Stimulated activated memory B cell treated with anti-CD40 and anti-IgM and Interleukin-4, amounts not matched to agents 10 μg/mL and 1 μg/mL and 100 μg/mL, for 72 hours (primary cell): ENCODE data around the gene CDC27.
"Not testable (repeated sequence)": the region's sequence is repeated elsewhere in the genome, so short reads cannot be mapped to it uniquely, and the experiment has no call there.

Experiments
- ATAC-seq: fragments of 150-1000 bp; cut with Tn5 transposase; 2 replicates; pipeline ENCODE4 v1.10.0; 2021
- H3K27ac Mint-ChIP-seq: one replicate; pipeline ENCODE4 v1.8.0; 2022; ENCODE audit warnings: mild to moderate bottlenecking, mixed read lengths
- H3K27me3 Mint-ChIP-seq: one replicate; pipeline ENCODE4 v1.8.0; 2022; ENCODE audit warnings: mixed read lengths
- H3K36me3 Mint-ChIP-seq: one replicate; pipeline ENCODE4 v1.8.0; 2022; ENCODE audit warnings: mixed read lengths
- H3K4me1 Mint-ChIP-seq: one replicate; pipeline ENCODE4 v1.8.0; 2022; ENCODE audit warnings: mixed read lengths
- H3K4me3 Mint-ChIP-seq: one replicate; pipeline ENCODE4 v1.8.0; 2022; ENCODE audit warnings: mild to moderate bottlenecking, moderate library complexity, mixed read lengths
- H3K9me3 Mint-ChIP-seq: one replicate; pipeline ENCODE4 v1.8.0; 2022; ENCODE audit warnings: mixed read lengths

Gene CDC27

DNA sequence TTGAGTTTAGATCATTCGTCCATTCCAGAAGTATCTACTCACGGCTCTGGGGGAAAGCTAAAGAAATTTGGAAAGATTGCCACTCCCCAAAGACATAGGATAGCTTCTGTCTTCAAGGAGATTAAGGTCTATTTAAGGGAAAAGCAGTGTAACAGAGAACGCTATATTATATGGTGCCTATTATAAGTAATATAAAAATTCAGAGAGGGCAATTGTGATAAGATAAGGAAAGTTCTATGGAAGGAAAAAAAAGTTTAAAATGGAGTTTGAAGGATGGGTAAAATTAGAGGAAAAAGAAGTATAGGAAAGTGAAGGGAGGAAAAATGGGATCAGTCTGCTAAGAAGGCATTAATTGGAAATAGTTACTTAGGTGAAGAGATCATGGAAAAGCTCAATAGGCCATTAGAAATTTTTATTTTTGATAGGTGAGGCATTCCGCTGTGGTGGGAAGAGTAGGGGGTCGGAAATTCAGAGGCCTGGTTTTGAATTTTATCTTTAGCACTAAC, 690 bp upstream of the CDC27 start:
- H3K27ac Mint-ChIP-seq = peak overlapping the region; percentile 98
- no peaks in the 10 kb centered on the region for H3K9me3 Mint-ChIP-seq
- H3K36me3 Mint-ChIP-seq = peaks cover 5% of the 10 kb centered on the region
- peaks cover 53% of the 10 kb centered on the region for H3K4me1 Mint-ChIP-seq
- H3K27me3 Mint-ChIP-seq = no peaks in the 10 kb centered on the region
- no peak for ATAC-seq
- H3K4me3 Mint-ChIP-seq = peak overlapping the region; percentile 92

GRCh38 chr17:47188271-47188875, 722 bp downstream of the CDC27 start:
- peaks cover 5% of the 10 kb centered on the region for H3K36me3 Mint-ChIP-seq
- H3K4me3 Mint-ChIP-seq = peak overlapping the region; percentile 92
- ATAC-seq = no peak
- H3K27ac Mint-ChIP-seq = peak overlapping the region; percentile 98
- H3K4me1 Mint-ChIP-seq = peaks cover 55% of the 10 kb centered on the region
- H3K27me3 Mint-ChIP-seq = no peaks in the 10 kb centered on the region
- H3K9me3 Mint-ChIP-seq = no peaks in the 10 kb centered on the region

GRCh38 chr17:47184681-47185080, 4.4 kb downstream of the CDC27 start:
- H3K4me3 Mint-ChIP-seq = no peak overlapping the region
- no peaks in the 10 kb centered on the region for H3K27me3 Mint-ChIP-seq
- no peaks in the 10 kb centered on the region for H3K9me3 Mint-ChIP-seq
- H3K4me1 Mint-ChIP-seq = peaks cover 54% of the 10 kb centered on the region
- ATAC-seq = no peak
- H3K27ac Mint-ChIP-seq = no peak overlapping the region
- H3K36me3 Mint-ChIP-seq = peaks cover 11% of the 10 kb centered on the region

GRCh38 chr17:47180988-47181387, 8.1 kb downstream of the CDC27 start:
- H3K9me3 Mint-ChIP-seq, ATAC-seq, H3K27me3 Mint-ChIP-seq, H3K27ac Mint-ChIP-seq, H3K4me3 Mint-ChIP-seq: not testable (repeated sequence)
- H3K4me1 Mint-ChIP-seq = peaks cover 46% of the 10 kb centered on the region
- H3K36me3 Mint-ChIP-seq = peaks cover 24% of the 10 kb centered on the region

DNA sequence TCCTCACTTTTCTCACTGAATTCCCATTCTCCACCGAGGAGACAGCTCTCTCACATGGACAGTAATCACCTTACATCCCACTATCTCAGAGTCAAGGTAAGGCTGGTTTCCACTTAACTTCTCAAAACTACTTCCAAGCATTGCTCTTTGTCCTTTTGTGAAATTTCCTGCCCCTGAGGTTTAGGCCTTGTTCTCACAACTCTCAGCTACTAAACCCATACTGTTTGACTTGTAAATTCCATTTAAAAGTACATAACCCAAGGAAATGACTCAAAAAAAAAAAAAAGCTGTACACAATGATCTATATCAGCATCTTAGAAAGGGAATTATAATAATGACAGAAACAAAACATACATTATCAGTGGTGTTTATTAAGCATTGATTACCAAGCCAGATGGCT, 8.8 kb downstream of the CDC27 start:
- H3K36me3 Mint-ChIP-seq = peaks cover 22% of the 10 kb centered on the region
- no peak overlapping the region for H3K27ac Mint-ChIP-seq
- no peaks in the 10 kb centered on the region for H3K9me3 Mint-ChIP-seq
- no peak overlapping the region for H3K4me3 Mint-ChIP-seq
- no peak for ATAC-seq
- no peaks in the 10 kb centered on the region for H3K27me3 Mint-ChIP-seq
- H3K4me1 Mint-ChIP-seq = peaks cover 43% of the 10 kb centered on the region

- H3K27ac Mint-ChIP-seq = no peak overlapping the region
- peaks cover 29% of the 10 kb centered on the region for H3K36me3 Mint-ChIP-seq
- peaks cover 41% of the 10 kb centered on the region for H3K4me1 Mint-ChIP-seq
- no peak for ATAC-seq
- peaks cover 3% of the 10 kb centered on the region for H3K9me3 Mint-ChIP-seq
- no peaks in the 10 kb centered on the region for H3K27me3 Mint-ChIP-seq
- no peak overlapping the region for H3K4me3 Mint-ChIP-seq
Observed at GRCh38 chr17:47179141-47179540, 10.0 kb downstream of the CDC27 start.

DNA sequence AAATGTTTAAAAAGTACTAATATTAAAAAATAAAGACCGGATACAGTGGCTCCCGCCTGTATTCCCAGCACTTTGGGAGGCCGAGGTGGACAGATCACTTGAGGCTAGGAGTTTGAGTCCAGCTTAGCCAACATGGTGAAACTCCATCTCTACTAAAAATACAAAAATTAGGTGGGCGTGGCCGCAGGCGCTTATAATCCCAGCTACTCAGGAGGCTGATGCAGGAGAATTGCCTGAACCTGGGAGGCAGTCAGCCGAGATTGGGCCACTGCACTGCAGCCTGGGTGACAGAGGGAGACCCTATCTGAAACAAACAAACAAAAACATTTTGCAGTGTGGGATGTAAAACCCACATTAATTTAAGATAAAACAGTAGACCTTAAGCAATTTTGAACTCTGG, 11.8 kb downstream of the CDC27 start:
- Mint-ChIP-seq H3K9me3 (peaks cover 3% of the 10 kb centered on the region), H3K36me3 (peaks cover 34% of the 10 kb centered on the region), H3K27ac (no peak overlapping the region), H3K4me3 (no peak overlapping the region), H3K27me3 (no peaks in the 10 kb centered on the region), H3K4me1 (peaks cover 39% of the 10 kb centered on the region)
- no peak for ATAC-seq

DNA sequence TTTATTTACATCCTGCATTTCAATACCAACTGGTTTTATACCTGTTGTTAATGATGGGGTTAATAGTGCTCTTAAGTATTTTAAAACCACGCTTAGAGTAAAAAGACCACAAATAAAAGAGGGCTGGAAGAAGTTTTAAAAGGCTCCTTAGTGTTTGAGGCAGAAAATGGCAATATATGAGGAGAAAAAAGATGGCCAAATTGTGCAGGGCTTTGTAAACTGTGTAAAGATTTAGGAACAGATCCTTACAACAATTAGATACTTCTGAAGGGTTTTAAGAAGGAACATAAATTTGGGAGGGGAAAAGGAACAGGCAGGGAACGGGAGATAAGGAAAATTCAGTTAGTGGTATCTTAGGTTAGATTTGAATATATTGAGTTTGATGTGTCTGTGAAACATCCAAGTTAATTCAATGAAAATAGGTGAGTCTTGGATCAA, 12.7 kb downstream of the CDC27 start:
- H3K4me3 Mint-ChIP-seq = no peak overlapping the region
- no peaks in the 10 kb centered on the region for H3K27me3 Mint-ChIP-seq
- peaks cover 35% of the 10 kb centered on the region for H3K36me3 Mint-ChIP-seq
- H3K9me3 Mint-ChIP-seq = peaks cover 3% of the 10 kb centered on the region
- H3K4me1 Mint-ChIP-seq = peaks cover 32% of the 10 kb centered on the region
- ATAC-seq = no peak
- H3K27ac Mint-ChIP-seq = no peak overlapping the region

GRCh38 chr17:47174823-47175222, 14.3 kb downstream of the CDC27 start:
- Mint-ChIP-seq H3K36me3 (peaks cover 43% of the 10 kb centered on the region), H3K4me1 (peaks cover 42% of the 10 kb centered on the region), H3K27ac (peak overlapping the region; percentile 66)
- not testable (repeated sequence) for ATAC-seq, H3K4me3 Mint-ChIP-seq, H3K27me3 Mint-ChIP-seq, H3K9me3 Mint-ChIP-seq

GRCh38 chr17:47172696-47173565, 16.2 kb downstream of the CDC27 start:
- Mint-ChIP-seq H3K27ac (no peak overlapping the region), H3K27me3 (no peaks in the 10 kb centered on the region), H3K4me3 (no peak overlapping the region), H3K9me3 (peaks cover 3% of the 10 kb centered on the region), H3K4me1 (peaks cover 38% of the 10 kb centered on the region), H3K36me3 (peaks cover 41% of the 10 kb centered on the region)
- no peak for ATAC-seq

DNA sequence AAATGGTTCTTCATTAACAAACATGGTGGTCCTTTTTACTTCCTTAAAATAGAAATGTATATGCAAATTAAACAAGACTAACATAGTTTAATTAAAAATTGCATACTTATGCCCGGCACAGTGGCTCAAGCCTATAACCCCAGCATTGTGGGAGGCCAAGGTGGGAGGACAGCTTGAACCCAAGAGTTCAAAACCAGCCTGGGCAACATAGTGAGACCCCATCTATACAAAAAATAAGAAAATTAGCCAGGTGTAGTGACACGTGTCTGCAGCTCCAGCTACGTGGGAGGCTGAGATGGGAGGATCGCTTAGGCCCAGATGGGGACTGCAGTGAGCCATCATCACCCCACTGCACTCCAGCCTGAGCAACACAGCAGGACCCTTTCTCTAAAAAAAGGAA, 18.4 kb downstream of the CDC27 start:
- Mint-ChIP-seq H3K36me3 (peaks cover 48% of the 10 kb centered on the region), H3K4me3 (no peak overlapping the region), H3K27me3 (no peaks in the 10 kb centered on the region), H3K4me1 (peaks cover 32% of the 10 kb centered on the region), H3K27ac (no peak overlapping the region), H3K9me3 (peaks cover 3% of the 10 kb centered on the region)
- ATAC-seq = no peak

GRCh38 chr17:47168896-47169295, 20.2 kb downstream of the CDC27 start:
- H3K27me3 Mint-ChIP-seq, H3K27ac Mint-ChIP-seq, H3K9me3 Mint-ChIP-seq, H3K4me3 Mint-ChIP-seq, ATAC-seq: not testable (repeated sequence)
- Mint-ChIP-seq H3K36me3 (peaks cover 41% of the 10 kb centered on the region), H3K4me1 (peaks cover 21% of the 10 kb centered on the region)

DNA sequence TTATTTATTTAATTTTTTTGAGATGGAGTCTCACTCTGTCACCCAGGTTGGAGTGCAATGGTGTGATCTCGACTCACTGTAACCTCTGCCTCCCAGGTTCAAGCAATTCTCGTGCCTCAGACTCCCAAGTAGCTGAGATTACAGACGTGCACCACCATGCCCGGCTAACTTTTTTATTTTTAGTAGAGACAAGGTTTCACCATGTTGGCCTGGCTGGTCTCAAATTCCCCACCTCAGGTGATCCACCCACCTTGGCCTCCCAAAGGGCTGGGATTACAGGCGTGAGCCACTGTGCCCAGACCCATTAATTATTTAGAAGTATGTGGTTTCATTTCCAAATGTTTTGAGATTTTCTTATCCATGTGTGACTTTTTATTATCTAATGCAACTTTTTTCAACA, 22.2 kb downstream of the CDC27 start:
- Mint-ChIP-seq H3K36me3 (peaks cover 42% of the 10 kb centered on the region), H3K27ac (peak overlapping the region; percentile 50), H3K4me1 (peaks cover 31% of the 10 kb centered on the region)
- not testable (repeated sequence) for H3K9me3 Mint-ChIP-seq, ATAC-seq, H3K4me3 Mint-ChIP-seq, H3K27me3 Mint-ChIP-seq

GRCh38 chr17:47165137-47165536, 24.0 kb downstream of the CDC27 start:
- Mint-ChIP-seq H3K36me3 (peaks cover 32% of the 10 kb centered on the region), H3K9me3 (no peaks in the 10 kb centered on the region), H3K27ac (no peak overlapping the region), H3K4me3 (no peak overlapping the region), H3K4me1 (peaks cover 24% of the 10 kb centered on the region), H3K27me3 (no peaks in the 10 kb centered on the region)
- no peak for ATAC-seq

GRCh38 chr17:47164263-47164662, 24.8 kb downstream of the CDC27 start:
- H3K4me1 Mint-ChIP-seq = peaks cover 24% of the 10 kb centered on the region
- no peaks in the 10 kb centered on the region for H3K9me3 Mint-ChIP-seq
- H3K27ac Mint-ChIP-seq = peak overlapping the region; percentile 54
- no peak overlapping the region for H3K4me3 Mint-ChIP-seq
- no peak for ATAC-seq
- H3K36me3 Mint-ChIP-seq = peaks cover 32% of the 10 kb centered on the region
- H3K27me3 Mint-ChIP-seq = no peaks in the 10 kb centered on the region
